Adrenal gland (tissue), 12 donors: Measurements from ENCODE around the gene GSTM3. TPM values are rescaled to one million over a fixed set of nuclear protein-coding genes. Genes with fewer than 3 reads are reported as not detected.
A peak's percentile ranks its signal among the peaks of the same experiment; 100 is the strongest.

ENCODE experiments used
- DNase-seq, 7 donors: peaks; one replicate each; pipeline ENCODE4 v3.0.0-alpha.2; 2019 to 2020
- H3K27ac ChIP-seq, 5 donors: fragments of 200-600 bp; sonication (generic) in 4 of 5; 1 replicate in 3 of 5; 2 replicates in 2 of 5; pipeline versions ENCODE4 v1.5.1 to v1.8.0; 2016 to 2020; ENCODE audit warnings: mild to moderate bottlenecking in 1 of 5
- H3K27me3 ChIP-seq: fragments of 200-600 bp; 2 replicates; pipeline ENCODE4 v1.8.0; 2021
- H3K36me3 ChIP-seq, 2 donors: fragments of 200-600 bp; replicated peaks in 1 of 2; 1 replicate in 1 of 2; 2 replicates in 1 of 2; pipeline versions ENCODE4 v1.5.1 to v1.8.0; 2018 to 2022
- H3K4me1 ChIP-seq, 2 donors: fragments of 200-600 bp; replicated peaks in 1 of 2; 1 replicate in 1 of 2; 2 replicates in 1 of 2; pipeline versions ENCODE4 v1.5.1 to v1.8.0; 2018 to 2021
- H3K4me3 ChIP-seq, 4 donors: fragments of 200-600 bp; sonication (generic) in 3 of 4; one replicate each; pipeline ENCODE4 v1.5.1; 2016 to 2018
- H3K9me3 ChIP-seq, 3 donors: fragments of 200-600 bp; sonication (generic) in 1 of 3; replicated peaks in 1 of 3; 1 replicate in 2 of 3; 2 replicates in 1 of 3; pipeline versions ENCODE4 v1.5.1 to v1.8.0; 2016 to 2021
- POLR2A ChIP-seq, 2 donors: fragments of 450-650 bp; IDR thresholded peaks; one replicate each; pipeline ENCODE4 v1.6.1; 2017; ENCODE audit warnings: antibody characterized with exemption in 2 of 2, mild to moderate bottlenecking in 2 of 2, moderate library complexity in 1 of 2
- WGBS, 4 donors: extraction: QIAGEN DNeasy Blood & Tissue Kit in 2 of 4; methylation state at CpG; one replicate each; pipeline versions ENCODE4 v1.1.5 to v1.1.7; 2013 to 2017; 5-methylcytosine and 5-hydroxymethylcytosine counted together
- intact Hi-C, 2 donors: fragments of 100-400 bp; cut with DNase I; formaldehyde crosslinking; loops; one replicate each; pipeline versions ENCODE4 v1.14.1 to v1.15.0; 2022 to 2023
- polyA plus RNA-seq, 3 donors: library from polyadenylated mRNA; stranded (reverse); fragments of 200-250 nt in 2 of 3; fragments of 350-450 nt in 1 of 3; fragmentation: Illumina TruSeq in 1 of 3; extraction: RNeasy Lipid Tissue Mini Kit (QIAGEN cat#74804) in 1 of 3; gene quantifications; one replicate each; pipeline ENCODE4 v1.2.3, GENCODE V29; 2013 to 2014
- total RNA-seq, 9 donors: library from RNA; depleted of rRNA in 4 of 9; stranded (reverse); fragments of >200 nt in 4 of 9; fragments of 120-200 nt in 1 of 9; fragmentation: NEBNext Ultra II Directional in 1 of 9; extraction: Animal tissue kit (Norgen Biotek cat#: 25700) in 1 of 9; gene quantifications; one replicate each; pipeline versions ENCODE4 v1.1.0 to v1.2.4, GENCODE V29; 2013 to 2023
- TF ChIP-seq, protein P1 (sequence below), 6 experiments: fragments of 450-650 bp in 4 of 6; fragments of 200-600 bp in 2 of 6; sonication (generic) in 1 of 6; IDR thresholded peaks; 1 replicate in 5 of 6; 2 replicates in 1 of 6; pipeline versions ENCODE4 v1.5.1 to v1.8.0; 2016 to 2021; ENCODE audit warnings: antibody characterized with exemption in 6 of 6, mild to moderate bottlenecking in 2 of 6, moderate library complexity in 1 of 6
- donor health status: healthy with polysubstance abuse.
- donor health status: Bipolar disorder and iron deficiency.
- donor health status: DM: yes; HTN: yes; CAD: no.
- donor health status: DM: no; HTN: no; CAD: no.
- donor health status: DM: no; HTN: no; CAD: no.
- donor health status: DM: yes; HTN: yes; CAD: no.

GSTM3 gene
- total and polyA plus RNA-seq, 12 donors, result 14.5 to 117 (median 72.0) TPM

DNA sequence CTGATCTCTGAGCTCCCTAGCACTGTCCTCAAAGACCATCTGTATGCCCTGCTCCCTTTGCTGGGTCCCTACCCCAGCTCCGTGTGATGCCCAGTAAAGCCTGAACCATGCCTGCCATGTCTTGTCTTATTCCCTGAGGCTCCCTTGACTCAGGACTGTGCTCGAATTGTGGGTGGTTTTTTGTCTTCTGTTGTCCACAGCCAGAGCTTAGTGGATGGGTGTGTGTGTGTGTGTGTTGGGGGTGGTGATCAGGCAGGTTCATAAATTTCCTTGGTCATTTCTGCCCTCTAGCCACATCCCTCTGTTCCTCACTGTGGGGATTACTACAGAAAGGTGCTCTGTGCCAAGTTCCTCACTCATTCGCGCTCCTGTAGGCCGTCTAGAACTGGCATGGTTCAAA lies 23.1 kb downstream of the GSTM3 start:
- TF ChIP-seq, protein P1, sequence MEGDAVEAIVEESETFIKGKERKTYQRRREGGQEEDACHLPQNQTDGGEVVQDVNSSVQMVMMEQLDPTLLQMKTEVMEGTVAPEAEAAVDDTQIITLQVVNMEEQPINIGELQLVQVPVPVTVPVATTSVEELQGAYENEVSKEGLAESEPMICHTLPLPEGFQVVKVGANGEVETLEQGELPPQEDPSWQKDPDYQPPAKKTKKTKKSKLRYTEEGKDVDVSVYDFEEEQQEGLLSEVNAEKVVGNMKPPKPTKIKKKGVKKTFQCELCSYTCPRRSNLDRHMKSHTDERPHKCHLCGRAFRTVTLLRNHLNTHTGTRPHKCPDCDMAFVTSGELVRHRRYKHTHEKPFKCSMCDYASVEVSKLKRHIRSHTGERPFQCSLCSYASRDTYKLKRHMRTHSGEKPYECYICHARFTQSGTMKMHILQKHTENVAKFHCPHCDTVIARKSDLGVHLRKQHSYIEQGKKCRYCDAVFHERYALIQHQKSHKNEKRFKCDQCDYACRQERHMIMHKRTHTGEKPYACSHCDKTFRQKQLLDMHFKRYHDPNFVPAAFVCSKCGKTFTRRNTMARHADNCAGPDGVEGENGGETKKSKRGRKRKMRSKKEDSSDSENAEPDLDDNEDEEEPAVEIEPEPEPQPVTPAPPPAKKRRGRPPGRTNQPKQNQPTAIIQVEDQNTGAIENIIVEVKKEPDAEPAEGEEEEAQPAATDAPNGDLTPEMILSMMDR (IDR thresholded peaks at IDR 0.05), result no peak
- no peak for TF ChIP-seq POLR2A (IDR thresholded peaks at IDR 0.05)
- Histone ChIP-seq H3K27me3 (no peaks in the 10 kb centered on the region), H3K9me3 (no peaks in the 10 kb centered on the region), H3K27ac (no peak overlapping the region), H3K4me1 (no peaks in the 10 kb centered on the region), H3K36me3 (no peaks in the 10 kb centered on the region), H3K4me3 (no peak overlapping the region)
- 77 to 86% (median 85%) methylated on average over 5 of the region's 5 CpGs for WGBS, 4 donors
- intact Hi-C loops, result no loop called here
- DNase-seq, result no peak

DNA sequence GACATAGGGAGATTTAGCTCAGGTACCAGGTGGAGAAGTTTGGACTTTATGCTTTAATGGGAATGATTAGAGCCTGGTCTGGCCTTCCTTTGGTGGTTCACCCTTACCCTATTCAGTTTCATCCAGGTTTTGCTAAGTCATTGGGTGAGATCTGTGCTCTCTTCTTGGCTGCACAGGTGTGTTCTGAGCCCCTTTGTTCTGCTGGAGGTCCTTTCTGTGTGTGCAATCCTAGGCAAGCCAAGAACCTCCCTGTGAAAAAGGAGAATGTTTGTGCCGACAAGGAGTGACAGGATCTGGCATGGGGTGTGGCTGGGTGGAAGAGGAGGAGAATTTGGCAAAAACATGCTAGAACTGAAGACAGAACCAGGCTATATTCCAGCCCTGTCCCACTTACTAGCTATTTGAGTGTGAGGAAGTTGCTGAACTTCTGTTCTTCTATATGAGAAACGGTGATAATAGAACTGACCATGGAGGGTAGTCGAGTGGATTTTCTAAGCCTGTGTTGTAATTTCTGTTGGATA lies 24.2 kb downstream of the GSTM3 start:
- intact Hi-C loops, result no loop called here
- 70 to 83% (median 75%) methylated on average over 3 of the region's 3 CpGs for WGBS, 4 donors
- no peak for DNase-seq

DNA sequence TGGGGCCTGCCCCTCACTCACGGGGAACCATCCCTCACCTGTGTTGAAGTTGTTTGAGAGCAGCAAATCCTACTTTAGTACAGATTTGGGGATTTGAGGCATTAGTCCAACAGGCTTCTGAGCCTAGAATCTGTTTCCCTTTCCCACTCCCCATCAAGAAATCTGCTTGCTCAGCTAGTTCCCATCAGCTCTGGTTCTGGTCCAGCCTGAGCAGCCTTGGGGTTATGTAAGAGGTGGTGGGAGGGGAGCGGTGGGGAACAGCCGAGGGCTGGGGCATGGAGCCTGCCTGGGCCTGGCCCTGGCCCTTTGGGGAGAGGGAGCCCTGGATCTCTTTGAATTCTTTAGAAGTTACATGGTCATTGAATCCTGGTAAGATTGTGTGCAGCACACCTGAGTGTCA lies 24.7 kb downstream of the GSTM3 start:
- intact Hi-C loops, result no loop called here
- DNase-seq, result no peak
- Histone ChIP-seq H3K4me3 (no peak overlapping the region), H3K27ac (peak overlapping the region in 1 of 5 donors; percentile 10), H3K9me3 (no peaks in the 10 kb centered on the region), H3K4me1 (no peaks in the 10 kb centered on the region), H3K36me3 (no peaks in the 10 kb centered on the region), H3K27me3 (no peaks in the 10 kb centered on the region)
- WGBS, 4 donors, result 75 to 89% (median 84%) methylated on average over 3 of the region's 3 CpGs
- no peak for TF ChIP-seq POLR2A (IDR thresholded peaks at IDR 0.05)
- TF ChIP-seq, protein P1 (IDR thresholded peaks at IDR 0.05), result no peak

More for the DNA sequence above, 24.2 kb downstream of the GSTM3 start:
- Histone ChIP-seq H3K27ac (peak overlapping the region in 1 of 5 donors; percentile 10), H3K4me1 (no peaks in the 10 kb centered on the region), H3K9me3 (no peaks in the 10 kb centered on the region), H3K36me3 (no peaks in the 10 kb centered on the region), H3K27me3 (no peaks in the 10 kb centered on the region), H3K4me3 (no peak overlapping the region)
- TF ChIP-seq POLR2A (IDR thresholded peaks at IDR 0.05), result no peak
- TF ChIP-seq, protein P1 (IDR thresholded peaks at IDR 0.05), result no peak

DNA sequence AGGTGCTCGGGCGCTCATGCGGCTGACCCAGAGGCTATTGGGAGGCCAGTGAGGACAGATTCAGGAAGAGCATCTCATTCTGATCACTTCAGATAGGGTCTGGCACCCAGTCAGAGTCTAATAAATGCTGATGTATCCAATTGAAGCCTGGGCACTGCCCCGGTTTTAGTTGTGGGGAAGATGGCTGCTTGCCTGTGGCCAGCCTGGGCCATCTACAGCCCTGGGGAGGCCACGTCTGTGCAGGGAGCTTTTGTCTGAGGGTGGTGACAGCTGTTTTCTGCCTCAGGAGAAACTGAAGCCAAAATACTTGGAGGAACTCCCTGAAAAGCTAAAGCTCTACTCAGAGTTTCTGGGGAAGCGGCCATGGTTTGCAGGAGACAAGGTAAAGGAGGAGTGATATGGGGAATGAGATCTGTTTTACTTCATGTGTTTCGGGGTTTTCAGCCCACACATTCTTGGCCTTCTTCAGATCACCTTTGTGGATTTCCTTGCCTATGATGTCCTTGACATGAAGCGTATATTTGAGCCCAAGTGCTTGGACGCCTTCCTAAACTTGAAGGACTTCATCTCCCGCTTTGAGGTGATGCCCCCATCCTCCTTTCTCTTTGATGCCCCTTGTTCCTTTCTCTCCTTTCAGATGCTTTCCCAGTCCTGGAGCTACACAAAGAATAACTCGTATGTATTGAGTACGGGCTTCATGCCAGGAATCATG lies 26.0 kb downstream of the GSTM3 start:
- TF ChIP-seq, protein P1 (IDR thresholded peaks at IDR 0.05), result no peak
- no peak for TF ChIP-seq POLR2A (IDR thresholded peaks at IDR 0.05)
- DNase-seq, result no peak
- 83 to 92% (median 89%) methylated on average over 12 of the region's 12 CpGs for WGBS, 4 donors
- no peak overlapping the region for H3K27ac ChIP-seq
- no peaks in the 10 kb centered on the region for H3K4me1 ChIP-seq
- no peaks in the 10 kb centered on the region for H3K9me3 ChIP-seq
- H3K4me3 ChIP-seq, result no peak overlapping the region
- no peaks in the 10 kb centered on the region for H3K36me3 ChIP-seq
- no peaks in the 10 kb centered on the region for H3K27me3 ChIP-seq
- intact Hi-C loops, result no loop called here
